Fibroblast of mammary gland (primary cell): ENCODE results near the gene KREMEN2.

ENCODE experiments used
- DNase-seq: peaks from one replicate; pipeline ENCODE4 v3.0.0-alpha.2; 2010; ENCODE audit warnings: low read depth
- H3K4me3 ChIP-seq: 2 replicates; pipeline ENCODE4 v1.5.1; 2011; ENCODE audit warnings: low read depth, mild to moderate bottlenecking, low read length, moderate library complexity; ENCODE audit not compliant: control insufficient read depth
- TF ChIP-seq, protein P1 (sequence below): conservative IDR thresholded peaks from 2 replicates; pipeline ENCODE4 v1.5.1; 2011; ENCODE audit warnings: low read depth, low read length, inconsistent platforms; ENCODE audit not compliant: control insufficient read depth, insufficient read depth

KREMEN2 gene

DNA sequence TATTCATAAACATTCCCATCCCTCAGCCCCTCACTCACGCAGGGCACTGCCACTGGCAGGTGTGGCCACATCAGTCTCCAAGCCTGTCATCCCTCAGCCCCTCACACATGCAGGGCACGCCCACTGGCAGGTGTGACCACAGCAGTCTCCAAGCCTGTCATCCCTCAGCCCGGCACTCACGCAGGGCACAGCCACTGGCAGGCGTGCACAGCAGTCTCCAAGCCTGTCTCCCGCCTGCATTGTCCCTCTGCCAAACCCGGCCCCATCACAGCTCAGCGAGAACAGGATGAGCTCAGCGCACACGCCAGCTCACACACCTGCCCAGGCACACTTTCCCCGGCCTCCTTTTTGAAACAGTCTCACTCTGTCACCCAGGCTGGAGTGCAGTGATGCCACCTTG lies 11.4 kb upstream of the KREMEN2 start:
- no peak for DNase-seq
- TF ChIP-seq, protein P1, sequence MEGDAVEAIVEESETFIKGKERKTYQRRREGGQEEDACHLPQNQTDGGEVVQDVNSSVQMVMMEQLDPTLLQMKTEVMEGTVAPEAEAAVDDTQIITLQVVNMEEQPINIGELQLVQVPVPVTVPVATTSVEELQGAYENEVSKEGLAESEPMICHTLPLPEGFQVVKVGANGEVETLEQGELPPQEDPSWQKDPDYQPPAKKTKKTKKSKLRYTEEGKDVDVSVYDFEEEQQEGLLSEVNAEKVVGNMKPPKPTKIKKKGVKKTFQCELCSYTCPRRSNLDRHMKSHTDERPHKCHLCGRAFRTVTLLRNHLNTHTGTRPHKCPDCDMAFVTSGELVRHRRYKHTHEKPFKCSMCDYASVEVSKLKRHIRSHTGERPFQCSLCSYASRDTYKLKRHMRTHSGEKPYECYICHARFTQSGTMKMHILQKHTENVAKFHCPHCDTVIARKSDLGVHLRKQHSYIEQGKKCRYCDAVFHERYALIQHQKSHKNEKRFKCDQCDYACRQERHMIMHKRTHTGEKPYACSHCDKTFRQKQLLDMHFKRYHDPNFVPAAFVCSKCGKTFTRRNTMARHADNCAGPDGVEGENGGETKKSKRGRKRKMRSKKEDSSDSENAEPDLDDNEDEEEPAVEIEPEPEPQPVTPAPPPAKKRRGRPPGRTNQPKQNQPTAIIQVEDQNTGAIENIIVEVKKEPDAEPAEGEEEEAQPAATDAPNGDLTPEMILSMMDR = no peak
- H3K4me3 ChIP-seq = no peak overlapping the region

DNA sequence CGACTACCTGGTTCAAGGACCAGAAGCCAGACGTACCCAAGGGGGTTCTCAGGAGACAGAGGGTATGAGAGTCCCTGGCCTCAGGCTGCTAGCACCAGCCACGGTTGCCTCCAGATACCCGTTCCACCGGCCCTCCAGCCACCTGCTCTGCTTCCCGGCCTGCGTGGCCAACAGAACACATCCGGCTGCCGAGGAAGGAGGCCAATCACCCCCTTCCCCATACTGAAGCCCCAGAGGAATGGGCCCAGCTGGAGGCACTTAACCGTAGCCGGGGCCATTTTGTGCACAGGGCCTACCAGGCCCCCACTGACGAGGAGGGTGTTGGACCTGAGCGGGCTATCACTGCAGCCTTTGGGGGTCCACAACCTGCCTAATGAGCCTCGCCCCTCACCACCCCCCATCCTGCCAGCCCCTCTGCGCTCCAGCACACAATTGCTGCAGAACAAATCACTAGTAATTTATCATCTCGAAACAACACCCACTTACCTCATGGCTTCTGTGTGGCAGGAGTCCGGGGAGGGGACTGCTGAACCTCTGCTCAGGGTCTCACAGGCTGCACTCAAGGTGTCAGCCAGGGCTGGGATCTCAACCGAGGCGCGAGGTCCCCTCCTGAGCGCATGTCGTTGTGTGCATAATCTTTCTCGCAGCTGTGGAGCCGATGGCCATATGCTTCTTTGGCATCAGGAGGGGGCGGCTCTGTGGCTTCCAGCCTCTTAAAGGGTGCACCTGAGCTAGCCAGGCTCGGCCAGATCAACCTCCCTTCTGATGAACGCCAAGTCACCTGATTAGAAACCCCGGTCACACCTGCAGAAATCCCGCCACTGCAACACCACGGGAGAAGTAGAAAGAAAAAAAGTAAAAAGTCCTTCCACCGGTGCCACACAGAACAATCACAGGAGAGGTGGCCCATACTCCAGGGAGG lies 10.1 kb upstream of the KREMEN2 start:
- TF ChIP-seq, protein P1 = no peak
- DNase-seq = no peak
- H3K4me3 ChIP-seq = no peak overlapping the region

DNA sequence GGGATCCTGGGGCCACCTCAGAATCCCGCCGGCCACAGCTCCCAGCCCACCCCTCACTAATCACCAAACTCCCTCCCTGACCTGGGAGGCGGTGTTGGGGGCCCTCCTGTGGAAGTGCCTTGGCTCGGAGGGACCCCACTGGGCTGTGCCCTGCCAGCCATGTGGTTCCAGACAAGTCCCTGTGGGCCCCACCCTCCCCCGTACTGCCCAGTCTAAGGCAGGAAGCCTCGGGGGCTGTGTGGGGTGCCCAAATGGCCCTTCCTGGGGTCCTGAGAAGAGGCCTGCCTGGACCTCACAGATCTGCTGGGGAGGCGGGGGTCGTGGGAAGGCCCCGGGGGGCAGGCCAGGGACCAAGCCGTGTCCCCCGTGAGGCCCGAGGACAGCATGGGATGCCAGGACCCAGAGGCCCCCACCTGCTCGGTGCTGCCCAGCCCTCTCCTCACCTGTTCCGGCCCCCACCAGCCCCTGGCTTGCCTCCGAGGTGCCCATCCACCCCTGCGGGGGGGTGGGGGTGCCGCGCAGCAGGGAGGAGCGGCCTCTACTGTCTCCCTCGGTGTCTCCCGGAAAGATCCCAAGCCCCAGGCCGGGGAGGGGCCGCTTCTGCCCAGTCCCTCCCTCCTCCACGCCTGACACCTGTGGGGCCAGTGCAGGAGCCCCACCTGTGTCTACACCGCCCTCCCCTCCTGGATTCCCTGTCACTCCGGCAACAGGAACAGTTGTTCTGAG lies 9.3 kb upstream of the KREMEN2 start:
- TF ChIP-seq, protein P1 = no peak
- no peak overlapping the region for H3K4me3 ChIP-seq
- DNase-seq = no peak

DNA sequence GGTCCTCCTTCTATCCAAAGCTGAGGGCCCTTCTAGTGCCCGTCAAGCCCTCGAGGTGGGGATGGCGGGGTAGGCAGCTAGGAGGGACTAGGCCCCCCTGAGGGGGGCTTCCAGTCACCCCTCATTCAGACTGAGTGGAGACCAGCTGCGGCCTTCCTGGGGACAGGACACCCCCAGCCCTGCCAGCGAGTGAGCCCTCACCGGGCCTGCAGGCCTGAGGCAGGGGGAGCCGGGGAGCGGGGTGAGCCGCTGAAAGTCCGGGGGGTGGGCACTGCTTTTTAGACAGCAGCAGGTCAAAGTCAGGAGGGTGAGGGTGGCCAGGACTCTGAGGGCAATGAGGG lies 8.7 kb upstream of the KREMEN2 start:
- no peak for DNase-seq
- TF ChIP-seq, protein P1 = no peak
- no peak overlapping the region for H3K4me3 ChIP-seq

DNA sequence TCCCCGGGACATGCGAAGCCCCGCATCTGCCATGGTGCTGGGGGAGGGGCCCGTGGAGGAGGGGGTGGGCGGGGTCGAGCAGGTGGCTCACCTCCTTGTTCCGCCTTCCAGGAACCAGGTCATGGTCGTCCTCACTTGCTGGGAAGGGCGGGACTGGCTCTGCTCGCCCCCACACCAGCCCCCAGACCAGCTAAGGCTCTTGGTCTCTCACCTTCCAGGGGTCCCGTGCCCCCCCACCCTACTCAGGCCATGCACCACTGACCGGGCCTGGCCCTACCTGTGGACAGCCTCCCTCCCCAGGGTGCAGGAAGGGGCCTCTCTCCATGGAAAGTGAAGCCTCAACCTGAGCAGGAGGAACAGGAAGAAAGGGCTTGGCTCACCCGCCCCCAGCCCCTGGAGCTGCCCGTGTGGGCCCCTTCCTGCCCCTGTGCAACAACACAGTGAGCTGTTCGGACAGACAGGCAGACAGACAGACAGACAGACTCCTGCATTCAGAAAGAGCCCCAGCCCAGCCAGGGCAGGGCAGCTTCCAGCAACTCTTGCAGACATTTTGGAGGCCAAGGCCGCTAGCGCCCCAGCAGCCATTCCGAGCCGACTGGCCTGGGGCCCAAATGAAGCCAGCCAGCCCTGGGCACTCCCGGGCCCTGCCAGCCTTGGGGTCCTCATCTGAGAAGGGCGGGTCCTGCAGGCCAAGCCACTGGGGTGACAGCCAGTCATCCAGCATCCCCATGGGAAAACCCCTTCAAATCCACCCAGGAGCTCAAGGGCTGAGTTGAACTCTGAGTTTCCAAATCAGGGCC lies 8.1 kb upstream of the KREMEN2 start:
- TF ChIP-seq, protein P1 = no peak
- no peak overlapping the region for H3K4me3 ChIP-seq
- no peak for DNase-seq

DNA sequence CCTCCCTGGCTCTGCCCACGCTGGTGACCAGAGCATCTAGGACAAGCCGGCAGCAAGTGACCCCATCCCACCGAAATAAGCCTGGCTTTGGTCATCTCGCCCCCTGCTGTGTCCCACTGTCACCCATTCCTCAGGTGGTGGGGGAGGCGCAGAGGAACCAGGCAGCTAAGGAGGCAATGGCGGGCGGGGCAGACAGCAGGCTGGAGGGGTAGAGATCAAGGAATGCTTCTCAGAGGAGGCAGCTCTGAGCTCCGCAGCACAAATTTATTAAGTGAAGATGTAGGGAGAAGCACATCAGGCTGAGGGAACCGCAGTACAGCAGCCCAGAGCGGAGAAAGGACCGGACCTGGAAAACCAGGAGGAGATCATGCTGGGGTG lies 7.5 kb upstream of the KREMEN2 start:
- no peak overlapping the region for H3K4me3 ChIP-seq
- TF ChIP-seq, protein P1 = no peak
- DNase-seq = no peak
